Measurements from ENCODE around the gene POP7. TPM values are rescaled to one million over a fixed set of nuclear protein-coding genes. Genes with fewer than 3 reads are reported as not detected.

POP7 gene
- total RNA-seq, 1 experiment from 2014 or later, result 52.3 TPM

GRCh38 chr7:100684534-100685042 is 21.3 kb upstream of the POP7 start:
- Histone ChIP-seq H3K9me3 (ENCODE audit: control insufficient read depth, insufficient read depth, low read depth, low read length) (no peaks in the 10 kb centered on the region), H3K4me3 (ENCODE audit: low read depth in 2 of 2, low read length in 2 of 2) (no peak overlapping the region), H3K36me3 (ENCODE audit: control insufficient read depth, insufficient read depth, low read length) (no peaks in the 10 kb centered on the region), H3K27ac (ENCODE audit: low read length) (no peak overlapping the region), H3K27me3 (ENCODE audit: control insufficient read depth, insufficient read depth, low read length) (no peaks in the 10 kb centered on the region), H3K4me1 (ENCODE audit: control insufficient read depth, insufficient read depth, low read length) (peaks cover 28% of the 10 kb centered on the region)
- BruUV-seq (replicated peaks), result no TSS peak
- CTCF ChIA-PET, result interaction anchor here (0.5 kb wide), 1 partner anchor 216 kb away, joined by 3 read pairs; no protein-coding TSS in a partner anchor
- intact Hi-C loops (cut with micrococcal nuclease; ENCODE audit: unreplicated experiment), result loop anchor here (10.0 kb wide), 1 partner anchor 50 kb away; no protein-coding TSS in a partner anchor
- no peak for DNase-seq (ENCODE audit: low read depth, low spot score)
- TF ChIP-seq TCF7L2 (IDR thresholded peaks at IDR 0.05; ENCODE audit: low read depth, low read length), result no peak
- no peak for TF ChIP-seq SIN3A (IDR thresholded peaks at IDR 0.05; ENCODE audit: borderline replicate concordance, insufficient read depth, low read depth, low read length)
- no peak for TF ChIP-seq CTCF (IDR thresholded peaks at IDR 0.05)
- TF ChIP-seq REST (IDR thresholded peaks at IDR 0.05; ENCODE audit: insufficient read depth in 1 of 2, low read depth in 2 of 2, low read length in 1 of 2), result no peak
- TF ChIP-seq POLR2AphosphoS5 (IDR thresholded peaks at IDR 0.05; ENCODE audit: low read depth, low read length), result no peak
- in situ Hi-C loops (cut with HindIII; ENCODE audit: low pct_unique_long_range_greater_than_20kb, low sequenced_read_pairs), result no loop called here
- ATAC-seq, result no peak
- POLR2A ChIA-PET, result no interaction called here

- ChIA-PET POLR2A (no interaction called here), CTCF (interaction anchor here (0.5 to 0.7 kb wide), 2 partner anchors 211 to 216 kb away, joined by 3 to 12 read pairs; no protein-coding TSS in a partner anchor)
- Histone ChIP-seq H3K27ac (ENCODE audit: low read length) (no peak overlapping the region), H3K4me1 (ENCODE audit: control insufficient read depth, insufficient read depth, low read length) (peaks cover 23% of the 10 kb centered on the region), H3K4me3 (ENCODE audit: low read depth in 2 of 2, low read length in 2 of 2) (no peak overlapping the region), H3K36me3 (ENCODE audit: control insufficient read depth, insufficient read depth, low read length) (no peaks in the 10 kb centered on the region), H3K9me3 (ENCODE audit: control insufficient read depth, insufficient read depth, low read depth, low read length) (no peaks in the 10 kb centered on the region), H3K27me3 (ENCODE audit: control insufficient read depth, insufficient read depth, low read length) (no peaks in the 10 kb centered on the region)
- in situ Hi-C loops (cut with HindIII; ENCODE audit: low pct_unique_long_range_greater_than_20kb, low sequenced_read_pairs), result no loop called here
- TF ChIP-seq SIN3A (IDR thresholded peaks at IDR 0.05; ENCODE audit: borderline replicate concordance, insufficient read depth, low read depth, low read length) (no peak), POLR2AphosphoS5 (IDR thresholded peaks at IDR 0.05; ENCODE audit: low read depth, low read length) (no peak), TCF7L2 (IDR thresholded peaks at IDR 0.05; ENCODE audit: low read depth, low read length) (no peak), REST (IDR thresholded peaks at IDR 0.05; ENCODE audit: insufficient read depth in 1 of 2, low read depth in 2 of 2, low read length in 1 of 2) (no peak), CTCF (IDR thresholded peaks at IDR 0.05) (no peak)
- BruUV-seq (replicated peaks), result no TSS peak
- ATAC-seq, result no peak
- DNase-seq (ENCODE audit: low read depth, low spot score), result no peak
- intact Hi-C loops (cut with micrococcal nuclease; ENCODE audit: unreplicated experiment), result loop anchor here (10.0 kb wide), 1 partner anchor 50 kb away; no protein-coding TSS in a partner anchor
Observed at GRCh38 chr7:100685049-100685605, 20.8 kb upstream of the POP7 start.
